ENCODE results near the gene MAP3K5. TPM values are rescaled to one million over a fixed set of nuclear protein-coding genes. Genes with fewer than 3 reads are reported as not detected.

The MAP3K5 gene
- total RNA-seq, 2 donors from 2014 or later, result 8.7 to 9.0 TPM

GRCh38 chr6:136529710-136530109 is 262.6 kb downstream of the MAP3K5 start:
- ATAC-seq (no peak), DNase-seq (ENCODE audit: low spot score in 2 of 2) (no peak)
- no peaks in the 10 kb centered on the region for H3K9me3 Mint-ChIP-seq
- H3K27ac Mint-ChIP-seq, result no peak overlapping the region
- H3K36me3 Mint-ChIP-seq, result no peaks in the 10 kb centered on the region

- no peak for DNase-seq (ENCODE audit: low spot score in 2 of 2)
- H3K36me3 Mint-ChIP-seq, result no peaks in the 10 kb centered on the region
- no peak for ATAC-seq
- no peak overlapping the region for H3K27ac Mint-ChIP-seq
- H3K9me3 Mint-ChIP-seq, result no peaks in the 10 kb centered on the region
Measured at GRCh38 chr6:136528477-136528876, 263.8 kb downstream of the MAP3K5 start.

GRCh38 chr6:136527831-136528230 is 264.4 kb downstream of the MAP3K5 start:
- ATAC-seq (no peak), DNase-seq (ENCODE audit: low spot score in 2 of 2) (no peak)
- no peaks in the 10 kb centered on the region for H3K9me3 Mint-ChIP-seq
- H3K36me3 Mint-ChIP-seq, result no peaks in the 10 kb centered on the region
- H3K27ac Mint-ChIP-seq, result no peak overlapping the region

- no peaks in the 10 kb centered on the region for H3K9me3 Mint-ChIP-seq
- no peak for ATAC-seq
- H3K36me3 Mint-ChIP-seq, result no peaks in the 10 kb centered on the region
- no peak overlapping the region for H3K27ac Mint-ChIP-seq
- DNase-seq (ENCODE audit: low spot score in 2 of 2), result no peak
Measured at GRCh38 chr6:136526937-136527336, 265.3 kb downstream of the MAP3K5 start.

GRCh38 chr6:136526196-136526930 is 265.9 kb downstream of the MAP3K5 start:
- Mint-ChIP-seq H3K9me3 (no peaks in the 10 kb centered on the region), H3K36me3 (no peaks in the 10 kb centered on the region), H3K27ac (no peak overlapping the region)
- DNase-seq (ENCODE audit: low spot score in 2 of 2), result peak in 1 of 2 donors; percentile 22
- ATAC-seq, result peak; percentile 83 to 90

GRCh38 chr6:136525586-136526195 is 266.6 kb downstream of the MAP3K5 start:
- Mint-ChIP-seq H3K9me3 (no peaks in the 10 kb centered on the region), H3K27ac (no peak overlapping the region)

GRCh38 chr6:136524936-136525413 is 267.3 kb downstream of the MAP3K5 start:
- ATAC-seq (peak in 1 of 2 donors; percentile 21), DNase-seq (ENCODE audit: low spot score in 2 of 2) (no peak)
- Mint-ChIP-seq H3K9me3 (no peaks in the 10 kb centered on the region), H3K36me3 (no peaks in the 10 kb centered on the region), H3K27ac (no peak overlapping the region)

More at GRCh38 chr6:136525586-136526195, 266.6 kb downstream of the MAP3K5 start:
- DNase-seq (ENCODE audit: low spot score in 2 of 2) (no peak), ATAC-seq (peak in 1 of 2 donors; percentile 23)
- no peaks in the 10 kb centered on the region for H3K36me3 Mint-ChIP-seq

GRCh38 chr6:136524339-136524935 is 267.8 kb downstream of the MAP3K5 start:
- DNase-seq (ENCODE audit: low spot score in 2 of 2) (no peak), ATAC-seq (no peak)
- Mint-ChIP-seq H3K36me3 (no peaks in the 10 kb centered on the region), H3K9me3 (no peaks in the 10 kb centered on the region), H3K27ac (no peak overlapping the region)

- Mint-ChIP-seq H3K36me3 (no peaks in the 10 kb centered on the region), H3K27ac (no peak overlapping the region), H3K9me3 (no peaks in the 10 kb centered on the region)
- ATAC-seq, result no peak
- DNase-seq (ENCODE audit: low spot score in 2 of 2), result no peak
Measured at GRCh38 chr6:136523196-136523595, 269.1 kb downstream of the MAP3K5 start.

GRCh38 chr6:136522636-136523035 is 269.6 kb downstream of the MAP3K5 start:
- Mint-ChIP-seq H3K9me3 (no peaks in the 10 kb centered on the region), H3K36me3 (no peaks in the 10 kb centered on the region), H3K27ac (no peak overlapping the region)
- no peak for DNase-seq (ENCODE audit: low spot score in 2 of 2)
- ATAC-seq, result no peak

GRCh38 chr6:136521911-136522310 is 270.4 kb downstream of the MAP3K5 start:
- H3K27ac Mint-ChIP-seq, result no peak overlapping the region
- H3K36me3 Mint-ChIP-seq, result no peaks in the 10 kb centered on the region
- ATAC-seq (no peak), DNase-seq (ENCODE audit: low spot score in 2 of 2) (no peak)
- no peaks in the 10 kb centered on the region for H3K9me3 Mint-ChIP-seq

- Mint-ChIP-seq H3K9me3 (no peaks in the 10 kb centered on the region), H3K27ac (no peak overlapping the region), H3K36me3 (no peaks in the 10 kb centered on the region)
- ATAC-seq (no peak), DNase-seq (ENCODE audit: low spot score in 2 of 2) (no peak)
Measured at GRCh38 chr6:136521427-136521826, 270.9 kb downstream of the MAP3K5 start.

GRCh38 chr6:136520517-136520916 is 271.8 kb downstream of the MAP3K5 start:
- no peaks in the 10 kb centered on the region for H3K9me3 Mint-ChIP-seq
- no peaks in the 10 kb centered on the region for H3K36me3 Mint-ChIP-seq
- ATAC-seq (no peak), DNase-seq (ENCODE audit: low spot score in 2 of 2) (no peak)
- no peak overlapping the region for H3K27ac Mint-ChIP-seq

- DNase-seq (ENCODE audit: low spot score in 2 of 2) (no peak), ATAC-seq (no peak)
- Mint-ChIP-seq H3K9me3 (no peaks in the 10 kb centered on the region), H3K36me3 (no peaks in the 10 kb centered on the region), H3K27ac (no peak overlapping the region)
Measured at GRCh38 chr6:136517582-136517981, 274.7 kb downstream of the MAP3K5 start.

GRCh38 chr6:136517002-136517401 is 275.3 kb downstream of the MAP3K5 start:
- no peaks in the 10 kb centered on the region for H3K9me3 Mint-ChIP-seq
- no peak overlapping the region for H3K27ac Mint-ChIP-seq
- DNase-seq (ENCODE audit: low spot score in 2 of 2), result no peak
- no peak for ATAC-seq
- no peaks in the 10 kb centered on the region for H3K36me3 Mint-ChIP-seq

GRCh38 chr6:136514591-136514990 is 277.7 kb downstream of the MAP3K5 start:
- H3K36me3 Mint-ChIP-seq, result no peaks in the 10 kb centered on the region
- H3K9me3 Mint-ChIP-seq, result no peaks in the 10 kb centered on the region
- ATAC-seq (no peak), DNase-seq (ENCODE audit: low spot score in 2 of 2) (no peak)
- no peak overlapping the region for H3K27ac Mint-ChIP-seq

- ATAC-seq (no peak), DNase-seq (ENCODE audit: low spot score in 2 of 2) (no peak)
- Mint-ChIP-seq H3K36me3 (no peaks in the 10 kb centered on the region), H3K9me3 (no peaks in the 10 kb centered on the region), H3K27ac (no peak overlapping the region)
Measured at GRCh38 chr6:136511926-136512325, 280.4 kb downstream of the MAP3K5 start.
